ENCODE results near the gene HUNK.
"Not testable (repeated sequence)": the region's sequence is repeated elsewhere in the genome, so short reads cannot be mapped to it uniquely, and the experiment has no call there.

Gene HUNK

DNA sequence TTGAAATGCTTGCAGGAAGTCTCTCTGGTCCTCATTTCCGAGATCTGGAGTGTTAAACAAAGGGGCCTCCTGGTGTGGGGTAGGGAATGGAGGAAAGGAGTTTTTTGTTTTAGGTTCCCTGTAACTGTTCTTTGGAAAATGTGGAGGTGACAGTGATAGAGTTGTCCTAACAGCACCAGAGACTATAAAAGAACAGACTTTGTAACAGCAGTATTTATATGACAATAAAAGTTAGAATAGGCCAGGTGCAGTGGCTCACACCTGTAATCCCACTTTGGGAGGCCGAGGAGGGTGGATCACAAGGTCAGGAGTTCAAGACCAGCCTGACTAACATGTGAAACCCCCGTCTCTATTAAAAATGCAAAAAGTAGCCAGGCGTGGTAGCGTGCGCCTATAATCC lies 68.9 kb downstream of the HUNK start:
- DNase-seq (ENCODE audit: extremely low spot score): no peak
- CTCF ChIA-PET: no interaction called here
- TF ChIP-seq FOXA1 (IDR thresholded peaks at IDR 0.05) (no peak), ZNF384 (IDR thresholded peaks at IDR 0.05) (no peak), HDGF (IDR thresholded peaks at IDR 0.05; ENCODE audit: borderline replicate concordance) (no peak), BHLHE40 (IDR thresholded peaks at IDR 0.05; ENCODE audit: borderline replicate concordance) (no peak), SP1 (IDR thresholded peaks at IDR 0.05) (no peak), L3MBTL2 (conservative IDR thresholded peaks at IDR 0.05) (no peak), ELF4 (IDR thresholded peaks at IDR 0.05) (no peak), ARNT (IDR thresholded peaks at IDR 0.05) (no peak), SUZ12 (IDR thresholded peaks at IDR 0.05) (no peak)
- POLR2A ChIA-PET: no interaction called here

DNA sequence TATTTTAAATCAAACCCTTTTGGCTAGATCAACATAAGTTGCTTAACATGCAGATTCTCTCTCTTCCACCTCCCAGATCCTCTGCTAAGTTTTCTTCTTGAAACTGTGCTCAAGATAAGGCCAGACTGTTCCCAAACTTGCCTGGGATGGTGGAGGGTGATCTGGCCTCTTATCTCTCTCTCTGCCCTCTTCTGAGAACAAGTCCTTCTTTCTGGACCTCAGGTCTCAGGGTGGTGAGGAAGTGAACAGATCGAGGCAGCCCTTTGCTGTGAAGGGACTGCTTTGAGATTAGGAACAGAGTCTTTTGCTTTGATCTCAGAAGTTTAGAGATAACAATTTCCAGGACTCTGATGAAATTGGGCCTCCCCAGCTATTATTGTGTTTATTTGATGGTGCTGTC lies 70.7 kb downstream of the HUNK start:
- ChIA-PET CTCF (interaction anchor here (1.1 kb wide), 1 partner anchor 10 kb away, joined by 3 read pairs; no protein-coding TSS in a partner anchor), POLR2A (no interaction called here)
- no peak for TF ChIP-seq L3MBTL2 (conservative IDR thresholded peaks at IDR 0.05)
- no peak for TF ChIP-seq BHLHE40 (IDR thresholded peaks at IDR 0.05; ENCODE audit: borderline replicate concordance)
- TF ChIP-seq CTBP1 (IDR thresholded peaks at IDR 0.05; ENCODE audit: borderline replicate concordance): no peak
- no peak for TF ChIP-seq FOXM1 (IDR thresholded peaks at IDR 0.05; ENCODE audit: borderline replicate concordance)
- no peak for TF ChIP-seq FOXA1 (IDR thresholded peaks at IDR 0.05)
- TF ChIP-seq ARNT (IDR thresholded peaks at IDR 0.05): no peak
- TF ChIP-seq SUZ12 (IDR thresholded peaks at IDR 0.05): no peak
- TF ChIP-seq TARDBP (IDR thresholded peaks at IDR 0.05): no peak
- TF ChIP-seq, protein P1, sequence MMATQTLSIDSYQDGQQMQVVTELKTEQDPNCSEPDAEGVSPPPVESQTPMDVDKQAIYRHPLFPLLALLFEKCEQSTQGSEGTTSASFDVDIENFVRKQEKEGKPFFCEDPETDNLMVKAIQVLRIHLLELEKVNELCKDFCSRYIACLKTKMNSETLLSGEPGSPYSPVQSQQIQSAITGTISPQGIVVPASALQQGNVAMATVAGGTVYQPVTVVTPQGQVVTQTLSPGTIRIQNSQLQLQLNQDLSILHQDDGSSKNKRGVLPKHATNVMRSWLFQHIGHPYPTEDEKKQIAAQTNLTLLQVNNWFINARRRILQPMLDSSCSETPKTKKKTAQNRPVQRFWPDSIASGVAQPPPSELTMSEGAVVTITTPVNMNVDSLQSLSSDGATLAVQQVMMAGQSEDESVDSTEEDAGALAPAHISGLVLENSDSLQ (IDR thresholded peaks at IDR 0.05): no peak
- TF ChIP-seq LEF1 (IDR thresholded peaks at IDR 0.05; ENCODE audit: borderline replicate concordance): no peak
- TF ChIP-seq ELF4 (IDR thresholded peaks at IDR 0.05): no peak
- no peak for TF ChIP-seq NFRKB (IDR thresholded peaks at IDR 0.05)
- no peak for TF ChIP-seq FOXK2 (IDR thresholded peaks at IDR 0.05)
- TF ChIP-seq SP1 (IDR thresholded peaks at IDR 0.05): no peak
- TF ChIP-seq HDGF (IDR thresholded peaks at IDR 0.05; ENCODE audit: borderline replicate concordance): no peak
- no peak for TF ChIP-seq ZNF384 (IDR thresholded peaks at IDR 0.05)
- DNase-seq (ENCODE audit: extremely low spot score): no peak

DNA sequence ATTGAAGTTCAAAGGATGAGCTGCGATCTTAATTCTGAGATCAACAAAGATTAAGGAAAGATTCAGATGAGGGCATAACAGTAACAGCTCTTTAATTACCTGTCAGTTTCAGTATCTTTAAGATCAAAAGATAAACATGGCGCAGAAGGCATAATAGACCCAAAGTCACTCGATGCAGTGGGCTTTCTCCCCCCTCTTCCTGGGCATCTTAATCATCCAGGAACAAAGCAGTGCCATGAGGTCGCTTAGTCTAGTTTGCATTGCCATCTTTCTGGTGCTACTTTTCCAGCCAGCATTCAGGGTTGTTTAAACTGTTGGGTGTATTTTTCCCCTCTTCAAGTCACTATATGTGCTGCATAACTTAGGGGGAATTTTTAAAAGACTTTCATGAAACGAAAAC lies 72.3 kb downstream of the HUNK start:
- TF ChIP-seq SUZ12 (IDR thresholded peaks at IDR 0.05): no peak
- TF ChIP-seq TARDBP (IDR thresholded peaks at IDR 0.05): no peak
- no peak for TF ChIP-seq FOXM1 (IDR thresholded peaks at IDR 0.05; ENCODE audit: borderline replicate concordance)
- no peak for TF ChIP-seq ZNF384 (IDR thresholded peaks at IDR 0.05)
- no peak for TF ChIP-seq ELF4 (IDR thresholded peaks at IDR 0.05)
- no peak for DNase-seq (ENCODE audit: extremely low spot score)
- ChIA-PET POLR2A (no interaction called here), CTCF (interaction anchor here (0.8 kb wide), 1 partner anchor 191 kb away, joined by 3 read pairs; no protein-coding TSS in a partner anchor)

DNA sequence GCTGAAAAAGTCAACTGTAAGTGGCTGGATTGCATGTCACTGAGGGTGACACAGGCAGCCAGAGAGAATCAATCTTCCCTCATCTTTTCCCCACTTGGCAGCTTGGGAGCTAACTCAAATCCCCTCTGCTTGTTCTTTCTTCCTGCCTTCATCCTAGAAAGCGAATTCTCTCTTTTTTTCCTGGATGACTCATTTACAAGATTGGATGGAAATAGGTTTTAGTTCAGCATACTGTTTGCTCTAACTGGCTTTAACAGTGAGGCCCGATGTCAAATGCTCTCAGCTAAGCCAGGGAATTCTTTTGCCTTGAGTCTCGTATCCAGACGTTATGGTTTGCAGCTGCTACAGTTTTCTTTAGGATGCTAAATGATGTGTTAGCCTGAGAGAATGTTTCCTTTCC lies 72.7 kb downstream of the HUNK start:
- POLR2A ChIA-PET: no interaction called here

DNA sequence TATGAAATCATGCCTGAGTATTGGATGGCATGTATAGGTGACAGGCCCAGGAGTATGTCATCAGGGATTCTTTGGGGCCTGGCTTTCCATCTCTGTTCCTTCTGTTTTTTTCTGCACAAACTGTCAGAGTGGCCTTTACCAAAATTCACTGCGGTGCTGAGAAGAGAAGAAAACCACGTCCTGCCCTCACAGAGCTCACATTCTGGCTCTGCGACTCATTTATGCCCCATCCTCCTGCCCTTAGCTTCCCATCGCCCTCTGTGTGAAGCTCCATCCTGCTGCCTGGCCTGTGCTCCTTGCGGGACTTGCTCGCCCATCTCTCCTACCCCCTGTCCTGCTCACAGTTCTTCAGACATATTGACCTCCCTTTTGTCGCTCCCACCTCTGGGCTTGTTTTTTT lies 73.4 kb downstream of the HUNK start:
- no peak for DNase-seq (ENCODE audit: extremely low spot score)
- ChIA-PET CTCF (no interaction called here), POLR2A (no interaction called here)
- no peak for TF ChIP-seq ARNT (IDR thresholded peaks at IDR 0.05)
- no peak for TF ChIP-seq FOXK2 (IDR thresholded peaks at IDR 0.05)
- no peak for TF ChIP-seq HDGF (IDR thresholded peaks at IDR 0.05; ENCODE audit: borderline replicate concordance)
- TF ChIP-seq, protein P1 (IDR thresholded peaks at IDR 0.05): no peak
- no peak for TF ChIP-seq L3MBTL2 (conservative IDR thresholded peaks at IDR 0.05)
- no peak for TF ChIP-seq TARDBP (IDR thresholded peaks at IDR 0.05)
- no peak for TF ChIP-seq ZNF384 (IDR thresholded peaks at IDR 0.05)
- no peak for TF ChIP-seq ELF4 (IDR thresholded peaks at IDR 0.05)
- TF ChIP-seq FOXM1 (IDR thresholded peaks at IDR 0.05; ENCODE audit: borderline replicate concordance): no peak
- TF ChIP-seq NFRKB (IDR thresholded peaks at IDR 0.05): no peak
- TF ChIP-seq CTBP1 (IDR thresholded peaks at IDR 0.05; ENCODE audit: borderline replicate concordance): no peak
- no peak for TF ChIP-seq LEF1 (IDR thresholded peaks at IDR 0.05; ENCODE audit: borderline replicate concordance)

More for the DNA sequence above, 72.7 kb downstream of the HUNK start:
- DNase-seq (ENCODE audit: extremely low spot score): no peak
- CTCF ChIA-PET: interaction anchor here (0.8 kb wide), 1 partner anchor 190 kb away, joined by 3 read pairs; no protein-coding TSS in a partner anchor
- TF ChIP-seq FOXM1 (IDR thresholded peaks at IDR 0.05; ENCODE audit: borderline replicate concordance) (no peak), SUZ12 (IDR thresholded peaks at IDR 0.05) (no peak), BHLHE40 (IDR thresholded peaks at IDR 0.05; ENCODE audit: borderline replicate concordance) (no peak), ELF4 (IDR thresholded peaks at IDR 0.05) (no peak), CTBP1 (IDR thresholded peaks at IDR 0.05; ENCODE audit: borderline replicate concordance) (no peak), ARNT (IDR thresholded peaks at IDR 0.05) (no peak), FOXK2 (IDR thresholded peaks at IDR 0.05) (no peak), NFRKB (IDR thresholded peaks at IDR 0.05) (no peak), TARDBP (IDR thresholded peaks at IDR 0.05) (no peak)
- TF ChIP-seq, protein P1 (IDR thresholded peaks at IDR 0.05): no peak

DNA sequence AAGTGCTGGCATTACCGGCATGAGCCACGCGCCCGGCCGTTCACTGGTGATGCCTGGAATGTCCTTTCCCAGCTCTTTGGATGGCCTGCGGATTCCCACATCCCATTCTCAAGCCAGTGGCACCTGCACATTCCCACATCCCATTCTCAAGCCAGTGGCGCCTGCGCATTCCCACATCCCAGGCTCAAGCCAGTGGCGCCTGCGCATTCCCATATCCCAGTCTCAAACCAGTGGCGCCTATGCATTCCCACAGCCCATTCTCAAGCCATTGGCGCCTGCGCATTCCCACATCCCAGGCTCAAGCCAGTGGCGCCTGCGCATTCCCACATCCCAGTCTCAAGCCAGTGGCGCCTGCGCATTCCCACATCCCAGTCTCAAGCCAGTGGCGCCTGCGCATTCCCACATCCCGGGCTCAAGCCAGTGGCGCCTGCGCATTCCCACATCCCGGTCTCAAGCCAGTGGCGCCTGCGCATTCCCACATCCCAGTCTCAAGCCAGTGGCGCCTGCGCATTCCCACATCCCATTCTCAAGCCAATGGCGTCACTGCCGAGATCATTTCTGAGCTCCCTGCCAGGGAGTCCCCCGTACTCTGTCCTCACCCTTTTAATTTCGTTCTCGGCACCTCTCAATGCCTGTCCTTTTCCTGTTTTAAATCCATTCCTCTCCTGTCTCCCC lies 74.2 kb downstream of the HUNK start:
- CTCF ChIA-PET; DNase-seq (ENCODE audit: extremely low spot score); POLR2A ChIA-PET: not testable (repeated sequence)

DNA sequence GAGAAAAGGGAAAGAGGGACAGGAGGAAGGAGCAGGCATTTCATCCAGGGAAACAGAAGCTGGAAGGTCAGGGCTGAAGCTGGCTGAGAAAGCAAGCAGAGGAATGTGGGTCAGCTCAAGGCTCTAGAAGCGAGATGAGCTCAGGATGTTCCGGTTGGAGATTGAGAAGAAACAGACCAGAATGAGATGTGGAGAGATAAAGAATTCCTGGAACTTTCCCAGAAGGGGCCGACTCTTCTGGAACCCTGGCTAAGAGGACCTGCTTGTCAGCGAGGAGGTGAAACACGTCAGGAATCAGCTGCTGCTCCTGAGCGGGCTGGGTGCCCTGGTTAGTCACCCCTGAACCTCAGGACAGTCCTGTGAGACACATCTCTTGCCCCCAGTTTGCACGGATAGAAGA lies 75.9 kb downstream of the HUNK start:
- CTCF ChIA-PET: no interaction called here
- no peak for DNase-seq (ENCODE audit: extremely low spot score)
- POLR2A ChIA-PET: no interaction called here
- TF ChIP-seq ZNF384 (IDR thresholded peaks at IDR 0.05): no peak
- TF ChIP-seq SUZ12 (IDR thresholded peaks at IDR 0.05): no peak
- no peak for TF ChIP-seq HDGF (IDR thresholded peaks at IDR 0.05; ENCODE audit: borderline replicate concordance)
- TF ChIP-seq FOXK2 (IDR thresholded peaks at IDR 0.05): no peak
- no peak for TF ChIP-seq L3MBTL2 (conservative IDR thresholded peaks at IDR 0.05)
- TF ChIP-seq NFRKB (IDR thresholded peaks at IDR 0.05): no peak
- no peak for TF ChIP-seq FOXA1 (IDR thresholded peaks at IDR 0.05)
- TF ChIP-seq, protein P1 (IDR thresholded peaks at IDR 0.05): no peak
- no peak for TF ChIP-seq ARNT (IDR thresholded peaks at IDR 0.05)
- TF ChIP-seq ELF4 (IDR thresholded peaks at IDR 0.05): no peak
- TF ChIP-seq BHLHE40 (IDR thresholded peaks at IDR 0.05; ENCODE audit: borderline replicate concordance): no peak
- no peak for TF ChIP-seq SP1 (IDR thresholded peaks at IDR 0.05)
- no peak for TF ChIP-seq TARDBP (IDR thresholded peaks at IDR 0.05)
- TF ChIP-seq LEF1 (IDR thresholded peaks at IDR 0.05; ENCODE audit: borderline replicate concordance): no peak
- no peak for TF ChIP-seq FOXM1 (IDR thresholded peaks at IDR 0.05; ENCODE audit: borderline replicate concordance)
- no peak for TF ChIP-seq CTBP1 (IDR thresholded peaks at IDR 0.05; ENCODE audit: borderline replicate concordance)
